Stimulated activated CD4-positive, alpha-beta T cell treated with anti-CD3 and anti-CD28 coated beads, TNF-alpha, amount 100 ng/mL, for 4 hours (primary cell): ENCODE data around the gene CSAG3.
"Not testable (repeated sequence)": the region's sequence is repeated elsewhere in the genome, so short reads cannot be mapped to it uniquely, and the experiment has no call there.

Experiments used
- DNase-seq, 3 experiments: peaks; one replicate each; pipeline ENCODE4 v3.0.0-alpha.2; 2020; ENCODE audit warnings: low read depth in 3 of 3

The CSAG3 gene

DNA sequence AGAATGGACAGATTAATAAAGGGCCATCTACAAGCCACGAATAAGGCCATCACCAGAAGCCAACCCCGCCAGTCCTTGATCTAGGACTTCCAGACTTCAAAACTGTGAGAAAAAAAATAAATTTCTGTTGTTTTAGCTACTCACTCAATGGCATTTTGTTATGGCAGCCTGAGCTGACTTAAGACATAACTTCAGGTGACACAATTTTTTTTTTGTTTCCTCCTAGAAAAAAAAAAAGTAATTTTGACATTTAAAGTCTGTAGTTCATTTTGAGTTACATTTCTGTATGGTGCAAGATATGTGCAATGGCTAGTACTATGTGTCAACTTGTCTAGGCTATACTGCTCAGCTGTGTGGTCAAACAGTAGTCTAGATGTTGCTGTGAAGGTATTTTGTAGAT, at the start of gene CSAG3:
Gene CSAG3, plus strand, starts transcription at position 301 of the 400 bp plus-strand sequence.
- not testable (repeated sequence) for DNase-seq

DNA sequence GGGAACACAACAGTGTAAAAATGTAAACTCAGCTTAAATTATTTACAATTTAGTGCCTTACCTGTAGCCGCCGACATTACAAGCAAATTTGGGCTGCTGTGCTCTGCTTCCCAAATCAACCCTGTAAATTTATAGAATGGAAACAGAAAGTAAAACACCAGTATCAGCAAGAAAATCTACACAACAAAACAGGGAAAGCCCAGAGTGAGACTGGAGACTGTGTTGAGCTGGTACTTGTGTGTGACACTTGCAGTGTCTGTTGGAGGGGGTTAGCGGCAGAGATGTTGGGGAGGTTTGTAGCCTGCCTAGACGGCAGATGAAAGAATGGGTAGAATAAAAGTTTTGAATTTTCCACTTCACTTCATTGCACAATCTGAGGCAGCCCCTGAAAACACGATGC, 45.8 kb upstream of the CSAG3 start:
- not testable (repeated sequence) for DNase-seq

DNA sequence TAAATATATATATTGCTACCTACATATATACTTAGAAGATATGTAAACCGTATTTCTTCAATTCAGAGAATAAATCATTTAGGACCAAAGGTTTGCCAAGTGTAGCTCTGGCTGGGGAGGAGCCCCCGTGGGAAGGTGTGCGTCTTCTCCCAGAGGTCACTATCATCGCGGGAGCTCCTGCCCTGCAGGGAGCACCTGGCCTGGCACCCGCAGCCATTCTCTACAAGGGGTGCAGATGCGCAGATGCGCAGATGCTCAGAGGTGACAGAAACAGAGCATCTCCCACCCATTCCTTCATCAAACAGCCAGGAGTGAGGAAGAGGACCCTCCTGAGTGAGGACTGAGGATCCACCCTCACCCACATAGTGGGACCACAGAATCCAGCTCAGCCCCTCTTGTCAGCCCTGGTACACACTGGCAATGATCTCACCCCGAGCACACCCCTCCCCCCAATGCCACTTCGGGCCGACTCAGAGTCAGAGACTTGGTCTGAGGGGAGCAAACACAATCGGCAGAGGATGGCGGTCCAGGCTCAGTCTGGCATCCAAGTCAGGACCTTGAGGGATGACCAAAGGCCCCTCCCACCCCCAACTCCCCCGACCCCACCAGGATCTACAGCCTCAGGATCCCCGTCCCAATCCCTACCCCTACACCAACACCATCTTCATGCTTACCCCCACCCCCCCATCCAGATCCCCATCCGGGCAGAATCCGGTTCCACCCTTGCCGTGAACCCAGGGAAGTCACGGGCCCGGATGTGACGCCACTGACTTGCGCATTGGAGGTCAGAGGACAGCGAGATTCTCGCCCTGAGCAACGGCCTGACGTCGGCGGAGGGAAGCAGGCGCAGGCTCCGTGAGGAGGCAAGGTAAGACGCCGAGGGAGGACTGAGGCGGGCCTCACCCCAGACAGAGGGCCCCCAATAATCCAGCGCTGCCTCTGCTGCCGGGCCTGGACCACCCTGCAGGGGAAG, 44.9 kb upstream of the CSAG3 start, which contains the start of gene MAGEA2B:
Gene MAGEA2B, plus strand, starts transcription at position 814 of the 973 bp plus-strand sequence. CDS start 2,479 bp downstream, outside the sequence.
- not testable (repeated sequence) for DNase-seq

- no peak for DNase-seq
Measured at GRCh38 chrX:152725409-152725808, 33.6 kb upstream of the CSAG3 start.

GRCh38 chrX:152733261-152733975, 25.6 kb upstream of the CSAG3 start, which contains the start of the genes CSAG1 and MAGEA12:
CSAG1 (minus strand) TSS chrX:152733721; CDS start chrX:152732460, 1,261 bp downstream.
MAGEA12 (plus strand) TSS chrX:152733757; CDS start chrX:152736162, 2,405 bp downstream.
- no peak for DNase-seq

DNA sequence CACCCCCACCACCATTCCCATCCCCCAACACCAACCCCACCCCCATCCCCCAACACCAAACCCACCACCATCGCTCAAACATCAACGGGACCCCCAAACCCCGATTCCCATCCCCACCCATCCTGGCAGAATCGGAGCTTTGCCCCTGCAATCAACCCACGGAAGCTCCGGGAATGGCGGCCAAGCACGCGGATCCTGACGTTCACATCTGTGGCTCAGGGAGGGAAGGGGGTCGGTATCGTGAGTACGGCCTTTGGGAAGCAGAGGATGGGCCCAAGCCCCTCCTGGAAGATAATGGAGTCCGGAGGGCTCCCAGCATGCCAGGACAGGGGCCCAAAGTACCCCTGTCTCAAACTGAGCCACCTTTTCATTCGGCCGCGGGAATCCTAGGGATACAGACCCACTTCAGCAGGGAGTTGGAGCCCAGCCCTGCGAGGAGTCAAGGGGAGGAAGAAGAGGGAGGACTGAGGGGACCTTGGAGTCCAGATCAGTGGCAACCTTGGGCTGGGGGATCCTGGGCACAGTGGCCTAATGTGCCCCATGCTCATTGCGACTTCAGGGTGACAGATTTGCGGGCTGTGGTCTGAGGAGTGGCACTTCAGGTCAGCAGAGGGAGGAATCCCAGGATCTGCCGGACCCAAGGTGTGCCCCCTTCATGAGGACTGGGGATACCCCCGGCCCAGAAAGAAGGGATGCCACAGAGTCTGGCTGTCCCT, 24.7 kb upstream of the CSAG3 start:
- not testable (repeated sequence) for DNase-seq

DNA sequence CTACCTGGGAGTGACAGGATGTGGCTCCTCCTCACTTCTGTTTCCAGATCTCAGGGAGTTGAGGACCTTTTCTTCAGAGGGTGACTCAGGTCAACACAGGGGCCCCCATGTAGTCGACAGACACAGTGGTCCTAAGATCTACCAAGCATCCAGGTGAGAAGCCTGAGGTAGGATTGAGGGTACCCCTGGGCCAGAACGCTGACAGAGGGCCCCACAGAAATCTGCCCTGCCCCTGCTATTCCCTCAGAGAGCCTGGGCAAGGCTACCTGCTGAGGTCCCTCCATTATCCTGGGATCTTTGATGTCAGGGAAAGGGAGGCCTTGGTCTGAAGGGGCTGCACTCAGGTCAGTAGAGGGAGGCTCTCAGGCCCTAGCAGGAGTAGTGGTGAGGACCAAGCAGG, 23.9 kb upstream of the CSAG3 start:
- no peak for DNase-seq

GRCh38 chrX:152735860-152736511, 23.0 kb upstream of the CSAG3 start:
- DNase-seq = no peak

- not testable (repeated sequence) for DNase-seq
Measured at GRCh38 chrX:152736528-152736927, 22.5 kb upstream of the CSAG3 start.

- no peak for DNase-seq
Measured at GRCh38 chrX:152738560-152738959, 20.5 kb upstream of the CSAG3 start.

GRCh38 chrX:152753686-152754650, 5.0 kb upstream of the CSAG3 start, which contains the start of gene MAGEA2:
MAGEA2 (minus strand) TSS chrX:152753842; CDS start chrX:152751363, 2,479 bp downstream.
- not testable (repeated sequence) for DNase-seq

GRCh38 chrX:152754871-152755270, 4.1 kb upstream of the CSAG3 start:
- DNase-seq = not testable (repeated sequence)

DNA sequence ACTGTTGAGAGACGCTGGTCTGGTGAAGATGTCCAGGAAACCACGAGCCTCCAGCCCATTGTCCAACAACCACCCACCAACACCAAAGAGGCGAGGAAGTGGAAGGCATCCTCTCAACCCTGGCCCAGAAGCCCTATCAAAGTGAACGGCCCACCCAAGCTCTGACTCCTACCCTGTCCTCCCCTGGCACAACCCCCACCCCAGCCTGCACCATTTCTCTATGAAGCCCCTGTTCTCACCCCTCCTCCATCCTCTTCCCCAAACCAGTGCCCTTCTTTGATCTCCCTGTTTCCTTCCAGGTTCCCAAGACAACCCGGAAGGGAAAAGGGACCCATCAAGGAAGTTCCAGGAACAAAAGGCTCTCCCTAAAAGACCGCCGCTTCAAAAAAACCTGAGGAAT, 526 bp downstream of the CSAG3 start:
- not testable (repeated sequence) for DNase-seq

- DNase-seq = not testable (repeated sequence)
Measured at GRCh38 chrX:152761582-152761981, 2.6 kb downstream of the CSAG3 start.

GRCh38 chrX:152766562-152766961, 7.5 kb downstream of the CSAG3 start:
- DNase-seq = not testable (repeated sequence)

- DNase-seq = not testable (repeated sequence)
Measured at GRCh38 chrX:152769549-152770289, 10.7 kb downstream of the CSAG3 start, which contains the start of gene MAGEA6. MAGEA6 (minus strand) TSS chrX:152769689; CDS start chrX:152767650, 2,039 bp downstream.

GRCh38 chrX:152787062-152787461, 28.0 kb downstream of the CSAG3 start:
- not testable (repeated sequence) for DNase-seq

DNA sequence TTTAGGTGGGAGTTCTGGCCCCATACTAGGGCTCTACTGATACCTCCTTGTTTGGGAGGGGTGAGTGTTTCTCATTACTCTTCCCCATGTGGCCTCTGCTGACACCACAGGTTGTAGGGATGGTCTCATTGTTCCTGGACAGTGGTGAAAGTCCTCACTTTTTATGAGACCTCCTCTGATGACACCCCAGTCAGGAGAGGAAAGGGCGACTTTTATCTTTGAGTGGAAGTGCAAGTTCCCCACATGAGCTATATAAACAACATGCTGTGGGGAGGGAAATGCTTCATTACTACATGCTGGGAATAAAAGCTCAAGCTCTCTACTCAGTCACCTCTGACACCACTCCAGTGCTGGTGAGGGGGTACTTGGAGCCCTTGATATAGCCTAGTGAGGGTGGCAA, 39.9 kb downstream of the CSAG3 start:
- DNase-seq = no peak

- no peak for DNase-seq
Measured at GRCh38 chrX:152806035-152806434, 47.0 kb downstream of the CSAG3 start.
